Urinary bladder (tissue), 2 donors: ENCODE measurements around the gene MYCN. TPM values are rescaled to one million over a fixed set of nuclear protein-coding genes. Genes with fewer than 3 reads are reported as not detected.

Experiments used
- polyA plus RNA-seq: library from polyadenylated mRNA; stranded (reverse); fragments of 200-250 nt; gene quantifications from one replicate; pipeline ENCODE4 v1.2.3, GENCODE V29; 2013
- small RNA-seq: library from RNA; depleted of rRNA; stranded (forward); fragments of <200 nt; gene quantifications from one replicate; pipeline ENCODE3, GENCODE V24; 2014
- total RNA-seq: library from RNA; depleted of rRNA; stranded (reverse); fragments of >200 nt; gene quantifications from one replicate; pipeline ENCODE4 v1.2.3, GENCODE V29; 2014
- donor health status: healthy.

Gene MYCN
- total and polyA plus RNA-seq, 2 donors: 0.35 to 3.3 TPM

Small RNA genes within 50 kb of the gene (small RNA-seq; reads per million reads assigned to genes)
- gene RF01210 (not detected), gene RN7SL104P (not detected)
